ENCODE measurements around the gene HSD17B1. TPM values are rescaled to one million over a fixed set of nuclear protein-coding genes. Genes with fewer than 3 reads are reported as not detected.

Gene HSD17B1
- polyA plus RNA-seq, 1 donor from 2014 or later: 1.0 TPM

GRCh38 chr17:42508426-42509165 is 44.1 kb upstream of the HSD17B1 start:
- H3K9me3 ChIP-seq (ENCODE audit: low read length): no peaks in the 10 kb centered on the region
- no peak overlapping the region for H3K4me2 ChIP-seq (ENCODE audit: low read length)
- no peak overlapping the region for H3K27ac ChIP-seq (ENCODE audit: low read length)
- no peaks in the 10 kb centered on the region for H4K20me1 ChIP-seq (ENCODE audit: insufficient read depth)
- no peaks in the 10 kb centered on the region for H3K79me2 ChIP-seq (replicated peaks; ENCODE audit: insufficient read depth, low read length)
- H3K9ac ChIP-seq (ENCODE audit: low read length): no peak overlapping the region
- H3K4me3 ChIP-seq (ENCODE audit: low read length): no peak overlapping the region
- TF ChIP-seq EZH2 (IDR thresholded peaks at IDR 0.05; ENCODE audit: borderline replicate concordance, insufficient read depth, low read length, poor library complexity, severe bottlenecking) (no peak), CTCF (IDR thresholded peaks at IDR 0.05; ENCODE audit: poor library complexity, severe bottlenecking) (no peak), MXI1 (conservative IDR thresholded peaks at IDR 0.05; ENCODE audit: poor library complexity, severe bottlenecking) (no peak), RAD21 (conservative IDR thresholded peaks at IDR 0.05) (no peak), POLR2AphosphoS5 (IDR thresholded peaks at IDR 0.05) (no peak), EP300 (conservative IDR thresholded peaks at IDR 0.05; ENCODE audit: poor library complexity, severe bottlenecking) (no peak), SMC3 (conservative IDR thresholded peaks at IDR 0.05; ENCODE audit: poor library complexity) (no peak), TAF1 (IDR thresholded peaks at IDR 0.05; ENCODE audit: low read depth) (no peak), REST (IDR thresholded peaks at IDR 0.05; ENCODE audit: borderline replicate concordance) (no peak)
- no peaks in the 10 kb centered on the region for H3K27me3 ChIP-seq (ENCODE audit: insufficient read depth, low read depth, low read length)
- H3K36me3 ChIP-seq (ENCODE audit: insufficient read depth, low read length): peaks cover 10% of the 10 kb centered on the region
- no peaks in the 10 kb centered on the region for H3K9me2 ChIP-seq (ENCODE audit: insufficient read depth, low read length)
- H2AFZ ChIP-seq (ENCODE audit: low read depth, low read length): no peak overlapping the region
- no peaks in the 10 kb centered on the region for H3F3A ChIP-seq (ENCODE audit: insufficient read depth, low read length, poor library complexity, severe bottlenecking)

- Histone ChIP-seq H3K9ac (ENCODE audit: low read length) (no peak overlapping the region), H3F3A (ENCODE audit: insufficient read depth, low read length, poor library complexity, severe bottlenecking) (no peaks in the 10 kb centered on the region), H3K27ac (ENCODE audit: low read length) (no peak overlapping the region), H3K79me2 (replicated peaks; ENCODE audit: insufficient read depth, low read length) (no peaks in the 10 kb centered on the region), H3K36me3 (ENCODE audit: insufficient read depth, low read length) (peaks cover 10% of the 10 kb centered on the region), H3K9me3 (ENCODE audit: low read length) (no peaks in the 10 kb centered on the region), H2AFZ (ENCODE audit: low read depth, low read length) (no peak overlapping the region), H3K4me2 (ENCODE audit: low read length) (no peak overlapping the region), H3K9me2 (ENCODE audit: insufficient read depth, low read length) (no peaks in the 10 kb centered on the region), H3K4me3 (ENCODE audit: low read length) (no peak overlapping the region), H3K27me3 (ENCODE audit: insufficient read depth, low read depth, low read length) (no peaks in the 10 kb centered on the region), H4K20me1 (ENCODE audit: insufficient read depth) (no peaks in the 10 kb centered on the region)
- no peak for TF ChIP-seq RAD21 (conservative IDR thresholded peaks at IDR 0.05)
- no peak for TF ChIP-seq POLR2AphosphoS5 (IDR thresholded peaks at IDR 0.05)
- TF ChIP-seq MXI1 (conservative IDR thresholded peaks at IDR 0.05; ENCODE audit: poor library complexity, severe bottlenecking): no peak
- TF ChIP-seq TAF1 (IDR thresholded peaks at IDR 0.05; ENCODE audit: low read depth): no peak
- no peak for TF ChIP-seq EP300 (conservative IDR thresholded peaks at IDR 0.05; ENCODE audit: poor library complexity, severe bottlenecking)
These were observed 43.3 kb upstream of the HSD17B1 start for GRCh38 chr17:42509409-42509808.

All from neural cell (in vitro differentiated cells).